ENCODE measurements around the gene HDAC6.

GRCh38 chrX:48834383-48834709 lies 32.5 kb downstream of the HDAC6 start:
- TF ChIP-seq CTCF (IDR thresholded peaks at IDR 0.05; ENCODE audit: extremely low read depth in 1 of 2, insufficient read depth in 1 of 2, low read depth in 1 of 2, low read length in 2 of 2) (no peak), GATA2 (IDR thresholded peaks at IDR 0.05; ENCODE audit: insufficient read depth, insufficient read length, low read depth, low read length) (no peak), EZH2 (IDR thresholded peaks at IDR 0.05; ENCODE audit: borderline replicate concordance, low read depth, low read length, severe bottlenecking) (no peak), JUN (IDR thresholded peaks at IDR 0.05; ENCODE audit: borderline replicate concordance, insufficient read depth, insufficient read length, low read depth) (no peak), POLR2A (IDR thresholded peaks at IDR 0.05; ENCODE audit: low read depth, low read length) (no peak), FOS (IDR thresholded peaks at IDR 0.05; ENCODE audit: borderline replicate concordance, insufficient read depth, low read length) (no peak), POLR2AphosphoS5 (IDR thresholded peaks at IDR 0.05; ENCODE audit: insufficient read depth, low read depth, low read length) (no peak)
